Kidney (tissue), 14 donors: ENCODE results near the gene SOX13. TPM values are rescaled to one million over a fixed set of nuclear protein-coding genes. Genes with fewer than 3 reads are reported as not detected.

Experiments used
- DNase-seq, 5 donors: peaks; one replicate each; pipeline ENCODE4 v3.0.0-alpha.2; 2013 to 2020
- FAIRE-seq: peaks from 2 replicates; lab custom pipeline; 2012; peaks lifted over from hg19 to GRCh38; lab: Jason Lieb, UNC
- H3K27ac ChIP-seq, 2 donors: one replicate each; pipeline ENCODE4 v1.7.0; 2013; ENCODE audit warnings: low read depth in 2 of 2, low read length in 2 of 2, inconsistent platforms in 1 of 2
- H3K27me3 ChIP-seq: one replicate; pipeline ENCODE4 v1.7.1; 2013; ENCODE audit warnings: low read length, inconsistent platforms; ENCODE audit not compliant: control insufficient read depth, insufficient read depth
- H3K36me3 ChIP-seq, 3 donors: one replicate each; pipeline versions ENCODE4 v1.7.0 to v1.7.1; 2013; ENCODE audit warnings: low read length in 3 of 3, control low read depth in 1 of 3, inconsistent platforms in 1 of 3; ENCODE audit not compliant: insufficient read depth in 3 of 3, control insufficient read depth in 2 of 3
- H3K4me1 ChIP-seq, 3 donors: one replicate each; pipeline versions ENCODE4 v1.7.0 to v1.7.1; 2013; ENCODE audit warnings: low read length in 3 of 3, inconsistent platforms in 1 of 3, low read depth in 1 of 3; ENCODE audit not compliant: control insufficient read depth in 2 of 3, insufficient read depth in 2 of 3
- H3K4me3 ChIP-seq, 3 donors: one replicate each; pipeline versions ENCODE4 v1.7.0 to v1.8.1; 2013; ENCODE audit warnings: low read length in 3 of 3, control low read depth in 1 of 3, inconsistent platforms in 1 of 3
- H3K9ac ChIP-seq, 3 donors: one replicate each; pipeline versions ENCODE4 v1.7.0 to v1.7.1; 2013; ENCODE audit warnings: low read length in 3 of 3, control low read depth in 1 of 3, inconsistent platforms in 1 of 3
- H3K9me3 ChIP-seq, 3 donors: one replicate each; pipeline versions ENCODE4 v1.7.0 to v1.7.1; 2013; ENCODE audit warnings: low read length in 3 of 3, control low read depth in 1 of 3, inconsistent platforms in 1 of 3; ENCODE audit not compliant: control insufficient read depth in 2 of 3, insufficient read depth in 1 of 3
- intact Hi-C: fragments of 100-400 bp; cut with DNase I; formaldehyde crosslinking; loops from one replicate; pipeline ENCODE4 v1.11.1; 2022
- polyA plus RNA-seq: library from polyadenylated mRNA; stranded (reverse); fragments of 350-450 nt; fragmentation: Illumina TruSeq; extraction: RNeasy Lipid Tissue Mini Kit (QIAGEN cat#74804); gene quantifications from one replicate; pipeline ENCODE4 v1.2.3, GENCODE V29; 2014; ENCODE audit warnings: low read depth, low replicate concordance; ENCODE audit not compliant: insufficient read depth
- total RNA-seq: library from RNA; stranded (reverse); fragmentation: NEBNext Ultra II Directional; extraction: Animal tissue kit (Norgen Biotek cat#: 25700); gene quantifications from one replicate; pipeline ENCODE4 v1.2.1, GENCODE V29; 2021
- TF ChIP-seq, protein P1 (sequence below): IDR thresholded peaks from 3 replicates; pipeline ENCODE4 v1.5.1; 2012; ENCODE audit warnings: mild to moderate bottlenecking, moderate library complexity, borderline replicate concordance; ENCODE audit not compliant: insufficient read depth; ENCODE audit errors: extremely low read depth
- donor health status: control.
- donor health status: control.
- donor health status: control.
- donor health status: control.
- donor health status: control.
- donor health status: DM: yes; HTN: yes; CAD: no.
- donor health status: Normal renal cell carcinoma (clear cell type).

SOX13 gene
- total and polyA plus RNA-seq, 2 donors from 2014 or later, result 23.9 to 55.2 TPM

DNA sequence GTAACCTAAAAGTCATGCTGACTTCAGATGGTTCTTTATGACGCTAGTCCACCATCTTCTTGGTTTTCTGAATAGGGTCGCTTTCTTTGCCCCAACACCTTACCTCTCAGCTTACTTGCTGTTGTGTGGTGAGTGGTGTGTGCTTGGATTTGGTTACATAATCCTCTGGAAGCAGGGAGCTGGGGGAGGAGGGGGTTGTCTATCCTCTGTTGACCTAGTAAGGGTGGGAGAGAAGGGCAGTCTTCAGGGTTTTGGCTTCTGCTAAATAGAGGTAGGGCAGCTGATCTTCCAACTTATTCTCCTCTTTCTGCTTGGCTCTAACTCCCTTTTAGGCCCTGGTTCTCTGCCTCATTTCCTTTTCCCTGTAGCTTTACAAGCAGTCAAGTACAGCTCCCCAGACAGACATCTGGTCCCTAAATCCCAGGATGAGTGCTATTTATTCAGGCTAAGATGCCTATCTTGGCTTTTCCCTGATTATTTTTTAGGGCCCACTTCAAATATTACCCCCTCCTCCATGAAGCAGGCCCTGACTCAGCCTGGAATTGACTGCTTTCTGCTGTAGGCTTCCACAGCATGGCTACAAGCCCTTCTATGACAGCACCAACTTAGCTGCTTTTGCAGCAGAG is 99.6 kb downstream of the SOX13 start:
- H3K4me3 ChIP-seq, result no peak overlapping the region
- DNase-seq (peak in 1 of 5 donors; percentile 38), FAIRE-seq (no peak)
- peaks cover 0 to 10% (median 0%) of the 10 kb centered on the region in 3 donors for H3K9me3 ChIP-seq
- H3K27me3 ChIP-seq, result no peaks in the 10 kb centered on the region
- no peak overlapping the region for H3K27ac ChIP-seq
- no peak overlapping the region for H3K9ac ChIP-seq
- no peaks in the 10 kb centered on the region for H3K36me3 ChIP-seq
- H3K4me1 ChIP-seq, result no peaks in the 10 kb centered on the region
- intact Hi-C loops, result no loop called here
- TF ChIP-seq, protein P1, sequence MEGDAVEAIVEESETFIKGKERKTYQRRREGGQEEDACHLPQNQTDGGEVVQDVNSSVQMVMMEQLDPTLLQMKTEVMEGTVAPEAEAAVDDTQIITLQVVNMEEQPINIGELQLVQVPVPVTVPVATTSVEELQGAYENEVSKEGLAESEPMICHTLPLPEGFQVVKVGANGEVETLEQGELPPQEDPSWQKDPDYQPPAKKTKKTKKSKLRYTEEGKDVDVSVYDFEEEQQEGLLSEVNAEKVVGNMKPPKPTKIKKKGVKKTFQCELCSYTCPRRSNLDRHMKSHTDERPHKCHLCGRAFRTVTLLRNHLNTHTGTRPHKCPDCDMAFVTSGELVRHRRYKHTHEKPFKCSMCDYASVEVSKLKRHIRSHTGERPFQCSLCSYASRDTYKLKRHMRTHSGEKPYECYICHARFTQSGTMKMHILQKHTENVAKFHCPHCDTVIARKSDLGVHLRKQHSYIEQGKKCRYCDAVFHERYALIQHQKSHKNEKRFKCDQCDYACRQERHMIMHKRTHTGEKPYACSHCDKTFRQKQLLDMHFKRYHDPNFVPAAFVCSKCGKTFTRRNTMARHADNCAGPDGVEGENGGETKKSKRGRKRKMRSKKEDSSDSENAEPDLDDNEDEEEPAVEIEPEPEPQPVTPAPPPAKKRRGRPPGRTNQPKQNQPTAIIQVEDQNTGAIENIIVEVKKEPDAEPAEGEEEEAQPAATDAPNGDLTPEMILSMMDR, result no peak

DNA sequence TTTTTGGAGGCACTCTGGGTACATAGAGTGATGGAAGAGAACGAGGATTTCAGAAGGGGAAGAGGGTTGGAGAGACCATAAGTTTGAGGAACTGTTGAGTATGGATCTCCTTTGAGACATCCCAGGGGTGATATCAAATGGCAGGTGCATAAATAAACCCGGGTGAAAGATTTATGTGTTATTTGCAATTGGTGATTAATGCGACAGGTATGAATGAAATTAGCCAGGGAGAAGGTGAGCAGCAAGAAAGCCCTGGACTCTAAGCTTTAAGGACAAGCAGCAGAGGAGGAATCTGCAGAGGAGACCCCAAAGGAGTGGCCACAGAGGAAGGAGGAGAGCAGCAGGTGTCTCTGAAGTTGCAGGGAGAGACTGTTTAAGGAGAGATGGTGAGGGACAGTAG is 102.0 kb downstream of the SOX13 start:
- no peak for FAIRE-seq
- DNase-seq, result no peak

GRCh38 chr1:204176049-204176448 is 103.1 kb downstream of the SOX13 start:
- TF ChIP-seq, protein P1, result no peak
- Histone ChIP-seq H3K36me3 (no peaks in the 10 kb centered on the region), H3K4me1 (no peaks in the 10 kb centered on the region), H3K27ac (no peak overlapping the region), H3K27me3 (no peaks in the 10 kb centered on the region), H3K4me3 (no peak overlapping the region), H3K9ac (no peak overlapping the region), H3K9me3 (no peaks in the 10 kb centered on the region)
- intact Hi-C loops, result no loop called here
- FAIRE-seq (no peak), DNase-seq (no peak)

More for the DNA sequence above, 102.0 kb downstream of the SOX13 start:
- TF ChIP-seq, protein P1, result no peak
- Histone ChIP-seq H3K4me1 (no peaks in the 10 kb centered on the region), H3K4me3 (no peak overlapping the region), H3K27ac (no peak overlapping the region), H3K36me3 (no peaks in the 10 kb centered on the region), H3K9me3 (peaks cover 0 to 3% (median 0%) of the 10 kb centered on the region in 3 donors), H3K9ac (no peak overlapping the region), H3K27me3 (no peaks in the 10 kb centered on the region)
- intact Hi-C loops, result no loop called here
